Prostate gland (tissue), 2 donors: ENCODE measurements around the gene OOSP1. TPM values are rescaled to one million over a fixed set of nuclear protein-coding genes. Genes with fewer than 3 reads are reported as not detected.

Experiments
- DNase-seq: peaks from one replicate; pipeline ENCODE4 v3.0.0-alpha.2; 2019; ENCODE audit warnings: low spot score
- H3K27ac ChIP-seq, 2 donors: fragments of 200-600 bp; sonication (generic); 2 replicates each; pipeline ENCODE4 v1.5.1; 2017 to 2019
- H3K27me3 ChIP-seq: fragments of 200-600 bp; sonication (generic); replicated peaks from 2 replicates; pipeline ENCODE4 v1.5.1; 2019; ENCODE audit not compliant: insufficient read depth
- H3K36me3 ChIP-seq, 2 donors: fragments of 200-600 bp; sonication (generic); 1 replicate in 1 of 2; 2 replicates in 1 of 2; pipeline versions ENCODE4 v1.5.1 to v1.8.1; 2017 to 2019
- H3K4me1 ChIP-seq: fragments of 200-600 bp; sonication (generic); replicated peaks from 2 replicates; pipeline ENCODE4 v1.5.1; 2019
- H3K4me3 ChIP-seq, 2 donors: fragments of 200-600 bp; sonication (generic); 2 replicates each; pipeline ENCODE4 v1.5.1; 2017 to 2019
- H3K9me3 ChIP-seq: fragments of 200-600 bp; sonication (generic); 2 replicates; pipeline ENCODE4 v1.5.1; 2017
- POLR2A ChIP-seq: fragments of 450-650 bp; IDR thresholded peaks from one replicate; pipeline ENCODE4 v1.6.1; 2016; ENCODE audit warnings: antibody characterized with exemption, mild to moderate bottlenecking
- POLR2AphosphoS5 ChIP-seq: sonication (generic); formaldehyde crosslinking; IDR thresholded peaks from one replicate; pipeline ENCODE4 v1.6.1; 2017; ENCODE audit warnings: antibody characterized with exemption
- WGBS: methylation state at CpG from one replicate; pipeline ENCODE4 v1.1.5; 2018; 5-methylcytosine and 5-hydroxymethylcytosine counted together
- intact Hi-C: fragments of 100-400 bp; cut with DNase I; formaldehyde crosslinking; loops from one replicate; pipeline ENCODE4 v1.14.2; 2022
- total RNA-seq, 2 donors: library from RNA; depleted of rRNA; stranded (reverse); fragments of >200 nt; gene quantifications; one replicate each; pipeline ENCODE4 v1.1.0, GENCODE V29; 2016
- TF ChIP-seq, protein P1 (sequence below), 4 experiments: fragments of 200-600 bp in 2 of 4; fragments of 450-650 bp in 2 of 4; sonication (generic) in 2 of 4; IDR thresholded peaks; 1 replicate in 3 of 4; 2 replicates in 1 of 4; pipeline ENCODE4 v1.5.1; 2016 to 2019; ENCODE audit warnings: antibody characterized with exemption in 4 of 4, mild to moderate bottlenecking in 2 of 4, moderate library complexity in 2 of 4

The OOSP1 gene
- total RNA-seq, 2 donors from 2014 or later, result not detected

DNA sequence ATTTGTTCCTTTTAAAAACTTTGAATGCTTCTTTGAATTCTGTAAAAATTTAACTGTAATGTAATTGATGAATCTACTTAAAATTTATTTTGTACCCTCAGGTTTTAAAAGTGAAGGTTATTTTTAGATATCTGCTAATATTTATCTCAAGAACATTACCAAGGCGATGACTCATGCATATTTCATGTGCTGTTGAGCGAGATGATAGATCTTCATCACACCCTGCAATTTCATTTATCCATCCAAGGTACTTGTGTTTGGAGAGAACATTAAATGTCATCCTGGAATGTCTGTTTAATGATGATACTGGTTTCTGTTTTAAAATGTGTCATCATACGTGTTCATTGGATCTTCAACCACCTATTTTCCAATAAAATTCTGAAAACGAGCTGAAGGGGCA lies 18.9 kb downstream of the OOSP1 start:
- H3K9me3 ChIP-seq, result no peaks in the 10 kb centered on the region
- H3K27ac ChIP-seq, result no peak overlapping the region
- no peak for DNase-seq
- H3K4me1 ChIP-seq, result no peaks in the 10 kb centered on the region
- 56% methylated on average over 4 of the region's 4 CpGs for WGBS
- intact Hi-C loops, result no loop called here
- no peaks in the 10 kb centered on the region for H3K27me3 ChIP-seq
- no peaks in the 10 kb centered on the region for H3K36me3 ChIP-seq
- TF ChIP-seq POLR2A (no peak), POLR2AphosphoS5 (no peak)
- TF ChIP-seq, protein P1, sequence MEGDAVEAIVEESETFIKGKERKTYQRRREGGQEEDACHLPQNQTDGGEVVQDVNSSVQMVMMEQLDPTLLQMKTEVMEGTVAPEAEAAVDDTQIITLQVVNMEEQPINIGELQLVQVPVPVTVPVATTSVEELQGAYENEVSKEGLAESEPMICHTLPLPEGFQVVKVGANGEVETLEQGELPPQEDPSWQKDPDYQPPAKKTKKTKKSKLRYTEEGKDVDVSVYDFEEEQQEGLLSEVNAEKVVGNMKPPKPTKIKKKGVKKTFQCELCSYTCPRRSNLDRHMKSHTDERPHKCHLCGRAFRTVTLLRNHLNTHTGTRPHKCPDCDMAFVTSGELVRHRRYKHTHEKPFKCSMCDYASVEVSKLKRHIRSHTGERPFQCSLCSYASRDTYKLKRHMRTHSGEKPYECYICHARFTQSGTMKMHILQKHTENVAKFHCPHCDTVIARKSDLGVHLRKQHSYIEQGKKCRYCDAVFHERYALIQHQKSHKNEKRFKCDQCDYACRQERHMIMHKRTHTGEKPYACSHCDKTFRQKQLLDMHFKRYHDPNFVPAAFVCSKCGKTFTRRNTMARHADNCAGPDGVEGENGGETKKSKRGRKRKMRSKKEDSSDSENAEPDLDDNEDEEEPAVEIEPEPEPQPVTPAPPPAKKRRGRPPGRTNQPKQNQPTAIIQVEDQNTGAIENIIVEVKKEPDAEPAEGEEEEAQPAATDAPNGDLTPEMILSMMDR (IDR thresholded peaks at IDR 0.05), result no peak
- H3K4me3 ChIP-seq, result no peak overlapping the region

- WGBS, result 73% methylated on average over 9 of the region's 9 CpGs
- intact Hi-C loops, result no loop called here
- H3K36me3 ChIP-seq, result no peaks in the 10 kb centered on the region
- H3K9me3 ChIP-seq, result no peaks in the 10 kb centered on the region
- TF ChIP-seq POLR2AphosphoS5, result no peak
- TF ChIP-seq POLR2A, result no peak
- TF ChIP-seq, protein P1 (IDR thresholded peaks at IDR 0.05), result no peak
- no peak for DNase-seq
- no peaks in the 10 kb centered on the region for H3K27me3 ChIP-seq
- no peaks in the 10 kb centered on the region for H3K4me1 ChIP-seq
- H3K4me3 ChIP-seq, result no peak overlapping the region
- H3K27ac ChIP-seq, result no peak overlapping the region
These were observed 22.5 kb downstream of the OOSP1 start for GRCh38 chr11:59960502-59961381.

- Histone ChIP-seq H3K27me3 (no peaks in the 10 kb centered on the region), H3K36me3 (no peaks in the 10 kb centered on the region), H3K4me3 (no peak overlapping the region), H3K9me3 (no peaks in the 10 kb centered on the region), H3K4me1 (no peaks in the 10 kb centered on the region), H3K27ac (no peak overlapping the region)
- intact Hi-C loops, result no loop called here
- DNase-seq, result no peak
- WGBS, result 74% methylated on average over 2 of the region's 2 CpGs
- no peak for TF ChIP-seq POLR2A
- TF ChIP-seq, protein P1 (IDR thresholded peaks at IDR 0.05), result no peak
- no peak for TF ChIP-seq POLR2AphosphoS5
These were observed 23.9 kb downstream of the OOSP1 start for GRCh38 chr11:59962107-59962482.

DNA sequence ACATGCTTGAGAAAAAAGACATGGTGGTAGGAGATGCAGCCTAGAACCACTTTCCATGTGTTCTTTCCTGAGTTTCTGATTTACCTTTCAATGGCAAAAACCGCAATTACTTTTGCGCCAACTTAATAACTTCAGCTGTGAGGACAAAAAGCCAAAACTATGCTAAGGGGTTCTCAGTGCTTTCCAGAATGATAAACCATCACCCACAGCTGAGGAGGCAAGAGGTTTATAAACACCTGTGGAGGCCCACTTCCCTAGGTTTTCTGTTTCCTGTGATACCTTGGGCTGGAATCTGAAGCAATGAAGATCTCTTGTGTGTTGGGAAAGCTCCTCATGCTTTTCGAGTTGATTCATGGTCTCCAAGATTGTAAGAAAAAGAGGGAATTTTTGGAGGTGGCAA lies 25.5 kb downstream of the OOSP1 start, which contains the start of gene OOSP4A:
Gene OOSP4A, plus strand, starts transcription at position 301 of the 400 bp plus-strand sequence. Its CDS starts 0 bp downstream, at position 301.
- Histone ChIP-seq H3K4me1 (no peaks in the 10 kb centered on the region), H3K4me3 (no peak within 1 kb of the TSS), H3K27ac (no peak within 1 kb of the TSS), H3K27me3 (no peaks in the 10 kb centered on the region), H3K36me3 (no peaks in the 10 kb centered on the region), H3K9me3 (no peaks in the 10 kb centered on the region)
- no peak for DNase-seq
- no peak for TF ChIP-seq POLR2A
- intact Hi-C loops, result no loop called here
- 83% methylated on average over 3 of the region's 3 CpGs for WGBS

DNA sequence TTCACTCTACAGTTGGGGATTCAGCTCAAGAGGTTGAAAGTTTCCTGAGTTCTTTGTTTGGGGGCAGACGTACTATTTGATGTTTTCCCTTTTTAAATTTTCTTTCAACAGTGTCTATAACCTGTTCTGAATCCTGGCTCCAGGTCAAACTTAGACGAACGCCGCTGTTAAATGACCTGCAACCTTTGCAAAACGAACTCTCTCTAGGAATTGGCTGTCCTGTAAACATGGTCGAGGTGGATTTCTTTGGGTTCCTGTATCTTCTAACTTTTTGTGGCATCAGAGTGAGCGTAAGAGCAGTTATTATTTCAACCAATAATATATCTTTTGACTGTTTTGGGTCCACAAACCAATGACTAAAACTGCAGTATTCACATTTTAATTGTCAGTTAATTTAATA lies 27.2 kb downstream of the OOSP1 start:
- no peak for TF ChIP-seq POLR2A
- no peak for TF ChIP-seq POLR2AphosphoS5
- TF ChIP-seq, protein P1 (IDR thresholded peaks at IDR 0.05), result no peak
- Histone ChIP-seq H3K9me3 (no peaks in the 10 kb centered on the region), H3K4me3 (no peak overlapping the region), H3K36me3 (no peaks in the 10 kb centered on the region), H3K27me3 (no peaks in the 10 kb centered on the region), H3K27ac (no peak overlapping the region), H3K4me1 (no peaks in the 10 kb centered on the region)
- intact Hi-C loops, result no loop called here
- no peak for DNase-seq
- WGBS, result 81% methylated on average over 7 of the region's 7 CpGs
